Lung (tissue), 12 donors: ENCODE measurements around the gene GRID1. TPM values are rescaled to one million over a fixed set of nuclear protein-coding genes. Genes with fewer than 3 reads are reported as not detected.

ENCODE experiments used
- ATAC-seq: fragments of 200-7000 bp; cut with Tn5 transposase; one replicate; pipeline ENCODE4 v1.9.1; 2020; ENCODE audit warnings: moderate number of reproducible peaks; ENCODE audit not compliant: insufficient read depth, low FRiP score
- DNase-seq, 3 donors: peaks; one replicate each; pipeline ENCODE4 v3.0.0-alpha.2; 2013 to 2017
- H3K27ac ChIP-seq, 2 donors: one replicate each; pipeline ENCODE4 v1.5.1; 2013; ENCODE audit warnings: mild to moderate bottlenecking in 2 of 2, moderate library complexity in 2 of 2, control low read depth in 1 of 2, inconsistent platforms in 1 of 2, low read depth in 1 of 2, low read length in 1 of 2
- H3K27me3 ChIP-seq, 3 donors: one replicate each; pipeline ENCODE4 v1.5.1; 2013; ENCODE audit warnings: low read length in 2 of 3; ENCODE audit not compliant: control insufficient read depth in 3 of 3, insufficient read depth in 3 of 3
- H3K36me3 ChIP-seq, 4 donors: one replicate each; pipeline ENCODE4 v1.5.1; 2013; ENCODE audit warnings: low read length in 4 of 4, mild to moderate bottlenecking in 1 of 4, moderate library complexity in 1 of 4; ENCODE audit not compliant: control insufficient read depth in 4 of 4, insufficient read depth in 4 of 4
- H3K4me1 ChIP-seq, 5 donors: one replicate each; pipeline ENCODE4 v1.5.1; 2013; ENCODE audit warnings: low read length in 5 of 5, mild to moderate bottlenecking in 2 of 5, moderate library complexity in 1 of 5; ENCODE audit not compliant: control insufficient read depth in 5 of 5, insufficient read depth in 5 of 5
- H3K4me3 ChIP-seq: one replicate; pipeline ENCODE4 v1.5.1; 2013; ENCODE audit warnings: mild to moderate bottlenecking, control low read depth, moderate library complexity
- H3K9ac ChIP-seq, 2 donors: one replicate each; pipeline ENCODE4 v1.5.1; 2013; ENCODE audit warnings: low read length in 2 of 2, control low read depth in 1 of 2; ENCODE audit not compliant: insufficient read depth in 1 of 2
- H3K9me3 ChIP-seq, 4 donors: one replicate each; pipeline ENCODE4 v1.5.1; 2013; ENCODE audit warnings: low read length in 3 of 4, mild to moderate bottlenecking in 1 of 4, moderate library complexity in 1 of 4; ENCODE audit not compliant: control insufficient read depth in 4 of 4, insufficient read depth in 3 of 4
- CTCF ChIP-seq: IDR thresholded peaks from 2 replicates; pipeline ENCODE4 v1.5.1; 2012; ENCODE audit warnings: mild to moderate bottlenecking; ENCODE audit errors: control extremely low read depth, extremely low read depth
- WGBS, 2 donors: extraction: QIAGEN DNeasy Blood & Tissue Kit; methylation state at CpG; one replicate each; pipeline ENCODE4 v1.1.7; 2013; 5-methylcytosine and 5-hydroxymethylcytosine counted together
- polyA plus RNA-seq, 2 donors: library from polyadenylated mRNA; stranded (reverse); fragments of 200-250 nt; gene quantifications; one replicate each; pipeline ENCODE4 v1.2.1, GENCODE V29; 2013
- total RNA-seq, 2 donors: library from RNA; depleted of rRNA in 1 of 2; stranded (reverse); fragments of >200 nt in 1 of 2; gene quantifications; one replicate each; pipeline ENCODE4 v1.2.1, GENCODE V29; 2014 to 2021
- donor health status: control.
- donor health status: control.
- donor health status: Bipolar disorder and iron deficiency.
- donor health status: healthy.
- donor health status: DM: yes; HTN: yes; CAD: no.

Gene GRID1
- total and polyA plus RNA-seq, 4 donors: 1.1 to 3.6 (median 2.2) TPM

GRCh38 chr10:86393862-86394455 lies 27.4 kb upstream of the GRID1 start:
- peaks cover 0 to 60% (median 55%) of the 10 kb centered on the region in 3 donors for H3K27me3 ChIP-seq

GRCh38 chr10:86393362-86393761 lies 26.8 kb upstream of the GRID1 start:
- Histone ChIP-seq H3K27me3 (peaks cover 0 to 57% (median 52%) of the 10 kb centered on the region in 3 donors), H3K4me1 (peaks cover 0 to 5% (median 0%) of the 10 kb centered on the region in 5 donors), H3K9me3 (peaks cover 0 to under 1% (median 0%) of the 10 kb centered on the region in 4 donors), H3K9ac (no peak overlapping the region), H3K4me3 (no peak overlapping the region), H3K27ac (no peak overlapping the region), H3K36me3 (no peaks in the 10 kb centered on the region)
- 61 to 77% methylated on average over 9 of the region's 9 CpGs for WGBS, 2 donors
- no peak for DNase-seq
- TF ChIP-seq CTCF: no peak
- no peak for ATAC-seq

More at GRCh38 chr10:86393862-86394455, 27.4 kb upstream of the GRID1 start:
- H3K9ac ChIP-seq: no peak overlapping the region
- TF ChIP-seq CTCF: no peak
- no peaks in the 10 kb centered on the region for H3K36me3 ChIP-seq
- ATAC-seq (no peak), DNase-seq (no peak)
- H3K4me1 ChIP-seq: peaks cover 0 to 5% (median 0%) of the 10 kb centered on the region in 5 donors
- H3K27ac ChIP-seq: no peak overlapping the region
- 70 to 76% methylated on average over 10 of the region's 10 CpGs for WGBS, 2 donors
- H3K9me3 ChIP-seq: no peaks in the 10 kb centered on the region
- no peak overlapping the region for H3K4me3 ChIP-seq

DNA sequence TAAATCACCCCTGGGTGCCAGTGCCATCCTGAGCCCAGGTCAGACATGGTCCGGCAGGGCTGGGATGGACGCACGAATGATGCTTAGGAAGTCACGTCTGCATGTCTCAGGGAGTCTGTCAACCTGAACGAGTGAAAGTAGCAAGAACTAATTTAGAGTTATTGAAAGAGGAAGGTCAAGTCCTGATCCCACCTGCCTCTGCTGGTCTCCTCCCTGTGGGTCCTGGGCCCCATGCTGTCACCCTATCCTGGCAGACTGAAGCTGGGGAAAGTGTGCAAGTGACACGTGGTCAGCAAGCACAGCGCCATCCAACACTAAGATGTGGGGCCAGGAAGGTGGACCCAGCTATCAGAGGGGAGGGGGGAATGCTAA lies 26.1 kb upstream of the GRID1 start:
- 79 to 80% methylated on average over 7 of the region's 7 CpGs for WGBS, 2 donors
- H3K36me3 ChIP-seq: no peaks in the 10 kb centered on the region
- no peak for TF ChIP-seq CTCF
- H3K27ac ChIP-seq: no peak overlapping the region
- peaks cover 0 to 5% (median 0%) of the 10 kb centered on the region in 5 donors for H3K4me1 ChIP-seq
- H3K4me3 ChIP-seq: no peak overlapping the region
- peaks cover 0 to 60% (median 53%) of the 10 kb centered on the region in 3 donors for H3K27me3 ChIP-seq
- peaks cover 0 to 2% (median 0%) of the 10 kb centered on the region in 4 donors for H3K9me3 ChIP-seq
- ATAC-seq: no peak
- no peak overlapping the region for H3K9ac ChIP-seq
- no peak for DNase-seq
